K562 (cell line): ENCODE data around the gene RABIF. TPM values are rescaled to one million over a fixed set of nuclear protein-coding genes. Genes with fewer than 3 reads are reported as not detected.
A peak's percentile ranks its signal among the peaks of the same experiment; 100 is the strongest.
"Not testable (repeated sequence)": the region's sequence is repeated elsewhere in the genome, so short reads cannot be mapped to it uniquely, and the experiment has no call there.

Source experiments
- ATAC-seq: fragments of 200-7000 bp; cut with Tn5 transposase; 3 replicates; pipeline ENCODE4 v1.9.1; 2020; ENCODE audit warnings: moderate library complexity
- BruUV-seq: library from RNA; stranded (reverse); fragments of 400-500 nt; replicated peaks from 2 replicates; lab custom pipeline; 2021; lab: Mats Ljungman, UMichigan
- CTCF ChIA-PET: fragments of 300-600 bp; formaldehyde crosslinking; extraction: SDS; loops from one replicate; lab custom pipeline; 2021; ENCODE audit warnings: low intra/inter-chr PET ratio; lab: Yijun Ruan, JAX
- POLR2A ChIA-PET: fragments of 300-600, 350-650 bp; sonication (Branson Sonifier 250); formaldehyde crosslinking; extraction: SDS; loops from one replicate; lab custom pipeline; 2021; ENCODE audit warnings: antibody characterized with exemption, inconsistent platforms; lab: Yijun Ruan, JAX
- DNase-seq, 4 experiments: peaks; one replicate each; pipeline versions ENCODE4 v3.0.0 to v3.0.0-alpha.2; 2011 to 2018; ENCODE audit warnings: low spot score in 3 of 4, mixed read lengths in 3 of 4; ENCODE audit errors: extremely low read depth in 1 of 4
- FAIRE-seq: peaks from 2 replicates; lab custom pipeline; 2011; peaks lifted over from hg19 to GRCh38; lab: Jason Lieb, UNC
- H2AFZ ChIP-seq: 2 replicates; pipeline ENCODE4 v1.6.0; 2011; ENCODE audit warnings: low read depth, low read length, control low read depth, inconsistent platforms
- H3K27ac ChIP-seq: fragments of 200-600 bp; 3 replicates; pipeline ENCODE4 v1.8.0; 2011; ENCODE audit warnings: low read depth, mild to moderate bottlenecking, control low read depth, inconsistent platforms, low read length, moderate library complexity, mixed read lengths; ENCODE audit errors: extremely low read depth
- H3K27me3 ChIP-seq, 2 experiments: fragments of 300-600 bp in 1 of 2; 2 replicates in 1 of 2; 3 replicates in 1 of 2; pipeline versions ENCODE4 v1.6.0 to v1.8.0; 2011; ENCODE audit warnings: inconsistent platforms in 2 of 2, low read length in 2 of 2, mild to moderate bottlenecking in 1 of 2, mixed read lengths in 1 of 2, moderate library complexity in 1 of 2; ENCODE audit not compliant: control insufficient read depth in 2 of 2, insufficient read depth in 2 of 2
- H3K36me3 ChIP-seq: fragments of 300-600 bp; 3 replicates; pipeline ENCODE4 v1.8.0; 2011; ENCODE audit warnings: mild to moderate bottlenecking, low read length, inconsistent platforms; ENCODE audit not compliant: control insufficient read depth, insufficient read depth
- H3K4me1 ChIP-seq, 2 experiments: fragments of 200-600 bp in 1 of 2; replicated peaks in 1 of 2; 2 replicates in 1 of 2; 3 replicates in 1 of 2; pipeline versions ENCODE4 v1.5.1 to v1.8.0; 2011; ENCODE audit warnings: inconsistent platforms in 2 of 2, low read length in 2 of 2, mild to moderate bottlenecking in 1 of 2, mixed read lengths in 1 of 2, moderate library complexity in 1 of 2; ENCODE audit not compliant: control insufficient read depth in 2 of 2, insufficient read depth in 2 of 2
- H3K4me2 ChIP-seq: 2 replicates; pipeline ENCODE4 v1.6.1; 2011; ENCODE audit warnings: low read length, control low read depth, inconsistent platforms, mixed read lengths; ENCODE audit not compliant: insufficient read depth
- H3K4me3 ChIP-seq: fragments of 200-600 bp; sonication (generic), shearing (Covaris generic); 2 replicates; pipeline ENCODE4 v1.5.1; 2016; ENCODE audit warnings: control low read depth, inconsistent platforms
- H3K79me2 ChIP-seq: fragments of 200-600 bp; 3 replicates; pipeline ENCODE4 v1.8.0; 2011; ENCODE audit warnings: low read length, inconsistent platforms; ENCODE audit not compliant: control insufficient read depth, insufficient read depth
- H3K9ac ChIP-seq, 2 experiments: 2 replicates each; pipeline versions ENCODE4 v1.6.0 to v1.6.1; 2011; ENCODE audit warnings: low read depth in 2 of 2, low read length in 2 of 2, control low read depth in 1 of 2, inconsistent platforms in 1 of 2, mild to moderate bottlenecking in 1 of 2, mixed read lengths in 1 of 2; ENCODE audit not compliant: insufficient read depth in 1 of 2
- H3K9me1 ChIP-seq: one replicate; pipeline ENCODE4 v1.6.0; 2011; ENCODE audit warnings: inconsistent platforms, mild to moderate bottlenecking, low read length, moderate library complexity; ENCODE audit not compliant: control insufficient read depth, insufficient read depth
- H3K9me3 ChIP-seq: replicated peaks from 2 replicates; pipeline ENCODE4 v1.5.1; 2011; ENCODE audit warnings: low read depth, low read length, inconsistent platforms; ENCODE audit not compliant: control insufficient read depth, insufficient read depth
- H4K20me1 ChIP-seq: replicated peaks from 2 replicates; pipeline ENCODE4 v1.6.1; 2011; ENCODE audit warnings: low read length, inconsistent platforms, mixed read lengths; ENCODE audit not compliant: control insufficient read depth, insufficient read depth
- ZC3H11A ChIP-seq: IDR thresholded peaks from 2 replicates; pipeline ENCODE4 v1.6.1; 2012; ENCODE audit warnings: low read depth, low read length, improper control_type of control experiment
- WGBS: fragments of 100-300 bp; shearing (Covaris generic); methylation state at CpG from one replicate; pipeline ENCODE4 v1.1.6; 2016; ENCODE audit warnings: low coverage, mixed read lengths; ENCODE audit not compliant: insufficient coverage; ENCODE audit errors: missing lambda C conversion rate; 5-methylcytosine and 5-hydroxymethylcytosine counted together
- in situ Hi-C: fragments of 300-500 bp; cut with MboI; formaldehyde crosslinking; loops from 4 replicates; pipeline ENCODE4 v1.15.0; 2018; ENCODE audit warnings: inconsistent platforms, mixed read lengths
- intact Hi-C: fragments of 100-400 bp; cut with micrococcal nuclease; formaldehyde crosslinking; loops from 2 replicates; pipeline ENCODE4 v1.14.2; 2022
- polyA plus RNA-seq, 8 experiments: library from polyadenylated mRNA; depleted of rRNA in 4 of 8; stranded (reverse) in 5 of 8; unstranded in 3 of 8; fragments of >200 nt; fragmentation: Nextera tagmentation in 2 of 8; fragmentation: Illumina TruSeq in 1 of 8; extraction: Ambion mirVana in 2 of 8; extraction: Trizol in 1 of 8; gene quantifications; 2 replicates each; pipeline versions ENCODE4 v1.2.1 to v1.2.3, GENCODE V29; 2011 to 2014; ENCODE audit warnings: inconsistent platforms in 1 of 8, missing spikeins in 1 of 8
- small RNA-seq: library from RNA; depleted of rRNA; stranded (forward); fragments of <200 nt; gene quantifications from one replicate; pipeline ENCODE3, GENCODE V24; 2014
- total RNA-seq, 7 experiments: library from RNA; depleted of rRNA in 6 of 7; stranded (reverse); fragments of >200 nt in 6 of 7; fragmentation: Illumina TruSeq in 2 of 7; extraction: Trizol in 2 of 7; gene quantifications; 2 replicates each; pipeline versions ENCODE4 v1.2.1 to v1.2.3, GENCODE V29; 2011 to 2021; ENCODE audit warnings: low replicate concordance in 1 of 7

Gene RABIF
- total and polyA plus RNA-seq, 9 of the 15 experiments (the other 6 are each of a cell fraction or from before 2014, with no cell fraction given): 7.4 to 20.1 (median 11.0) TPM

- CTCF ChIA-PET, H4K20me1 ChIP-seq, H3K4me3 ChIP-seq, H3K4me1 ChIP-seq, H3K79me2 ChIP-seq, BruUV-seq, H3K9ac ChIP-seq, H2AFZ ChIP-seq, intact Hi-C loops, H3K36me3 ChIP-seq, H3K9me1 ChIP-seq, POLR2A ChIA-PET, ATAC-seq, in situ Hi-C loops, FAIRE-seq, H3K9me3 ChIP-seq, H3K27ac ChIP-seq, H3K4me2 ChIP-seq, DNase-seq: not testable (repeated sequence)
- TF ChIP-seq ZC3H11A: peak; percentile 20; the same call in 1 of the 2 replicates
- H3K27me3 ChIP-seq: peaks cover 23 to 25% of the 10 kb centered on the region in 2 experiments
- 60% methylated on average over 9 of the region's 9 CpGs for WGBS
These were observed 59.7 kb downstream of the RABIF start for GRCh38 chr1:202829223-202829622.

Small RNA genes within 50 kb of the gene (small RNA-seq; reads per million reads assigned to genes)
- not detected for gene RF00019

Other genes starting within 250 kb of the RABIF start
Only the 7 nearest of the 10 such genes appear.
- gene KDM5B, start 80.7 kb downstream of the RABIF start, total RNA-seq (2014; rRNA removed): 50.7 and 56.3 TPM in 2 replicates
- 71.4 and 78.0 TPM in 2 replicates for gene KDM5B, start 80.7 kb downstream of the RABIF start, total RNA-seq (2014; rRNA removed; fragmentation: Illumina TruSeq; extraction: Trizol)
- gene KDM5B, start 80.7 kb downstream of the RABIF start, total RNA-seq (2015; rRNA removed; fragmentation: Illumina TruSeq; extraction: Trizol): 54.6 and 57.1 TPM in 2 replicates
- 88.5 and 90.6 TPM in 2 replicates for gene KDM5B, start 80.7 kb downstream of the RABIF start, total RNA-seq (2021)
- 61.1 and 72.3 TPM in 2 replicates for gene KDM5B, start 80.7 kb downstream of the RABIF start, polyA plus RNA-seq (2011; rRNA removed)
- 44.4 and 58.5 TPM in 2 replicates for gene KDM5B, start 80.7 kb downstream of the RABIF start, polyA plus RNA-seq (2014; fragmentation: Illumina TruSeq; extraction: Trizol)
- 10 to 100 TPM; 15.4 to 18.5 TPM for gene KDM5B, start 80.7 kb downstream of the RABIF start, polyA plus RNA-seq (2014; fragmentation: Nextera tagmentation; extraction: Ambion mirVana)
- gene KDM5B, start 80.7 kb downstream of the RABIF start, polyA plus RNA-seq (2014; rRNA removed): 32.6 and 38.6 TPM in 2 replicates
- 0.45 TPM in 1 of 2 replicates, not detected in the other for gene PCAT6, start 78.2 kb downstream of the RABIF start, total RNA-seq (2014; rRNA removed)
- gene PCAT6, start 78.2 kb downstream of the RABIF start, total RNA-seq (2014; rRNA removed; fragmentation: Illumina TruSeq; extraction: Trizol): 0.25 TPM in 1 of 2 replicates, not detected in the other
- 0.36 TPM in 1 of 2 replicates, not detected in the other for gene PCAT6, start 78.2 kb downstream of the RABIF start, total RNA-seq (2015; rRNA removed; fragmentation: Illumina TruSeq; extraction: Trizol)
- 2.4 and 2.5 TPM in 2 replicates for gene PCAT6, start 78.2 kb downstream of the RABIF start, total RNA-seq (2021)
- gene PCAT6, start 78.2 kb downstream of the RABIF start, polyA plus RNA-seq (2011; rRNA removed): 1.0 and 2.2 TPM in 2 replicates
- 0.65 and 2.8 TPM in 2 replicates for gene PCAT6, start 78.2 kb downstream of the RABIF start, polyA plus RNA-seq (2014; fragmentation: Illumina TruSeq; extraction: Trizol)
- gene PCAT6, start 78.2 kb downstream of the RABIF start, polyA plus RNA-seq (2014; fragmentation: Nextera tagmentation; extraction: Ambion mirVana): under 1 TPM; 0.35 to 0.42 TPM
- 0.13 and 1.0 TPM in 2 replicates for gene PCAT6, start 78.2 kb downstream of the RABIF start, polyA plus RNA-seq (2014; rRNA removed)
- gene KLHL12, start 38.1 kb upstream of the RABIF start, total RNA-seq (2014; rRNA removed): 30.7 and 31.5 TPM in 2 replicates
- gene KLHL12, start 38.1 kb upstream of the RABIF start, total RNA-seq (2014; rRNA removed; fragmentation: Illumina TruSeq; extraction: Trizol): 40.6 and 43.4 TPM in 2 replicates
- gene KLHL12, start 38.1 kb upstream of the RABIF start, total RNA-seq (2015; rRNA removed; fragmentation: Illumina TruSeq; extraction: Trizol): 34.7 and 35.0 TPM in 2 replicates
- gene KLHL12, start 38.1 kb upstream of the RABIF start, total RNA-seq (2021): 32.0 and 35.2 TPM in 2 replicates
- 66.8 and 85.1 TPM in 2 replicates for gene KLHL12, start 38.1 kb upstream of the RABIF start, polyA plus RNA-seq (2011; rRNA removed)
- gene KLHL12, start 38.1 kb upstream of the RABIF start, polyA plus RNA-seq (2014; fragmentation: Illumina TruSeq; extraction: Trizol): 37.4 and 40.4 TPM in 2 replicates
- gene KLHL12, start 38.1 kb upstream of the RABIF start, polyA plus RNA-seq (2014; fragmentation: Nextera tagmentation; extraction: Ambion mirVana): 10 to 100 TPM; 23.1 to 25.7 TPM
- gene KLHL12, start 38.1 kb upstream of the RABIF start, polyA plus RNA-seq (2014; rRNA removed): 32.0 and 33.4 TPM in 2 replicates
- 100 and 120 TPM in 2 replicates for gene ADIPOR1, start 69.2 kb upstream of the RABIF start, total RNA-seq (2014; rRNA removed)
- 110 and 117 TPM in 2 replicates for gene ADIPOR1, start 69.2 kb upstream of the RABIF start, total RNA-seq (2014; rRNA removed; fragmentation: Illumina TruSeq; extraction: Trizol)
- 93.3 and 101 TPM in 2 replicates for gene ADIPOR1, start 69.2 kb upstream of the RABIF start, total RNA-seq (2015; rRNA removed; fragmentation: Illumina TruSeq; extraction: Trizol)
- 95.2 and 96.1 TPM in 2 replicates for gene ADIPOR1, start 69.2 kb upstream of the RABIF start, total RNA-seq (2021)
- gene ADIPOR1, start 69.2 kb upstream of the RABIF start, polyA plus RNA-seq (2011; rRNA removed): 217 and 228 TPM in 2 replicates
- gene ADIPOR1, start 69.2 kb upstream of the RABIF start, polyA plus RNA-seq (2014; fragmentation: Illumina TruSeq; extraction: Trizol): 137 and 172 TPM in 2 replicates
- gene ADIPOR1, start 69.2 kb upstream of the RABIF start, polyA plus RNA-seq (2014; fragmentation: Nextera tagmentation; extraction: Ambion mirVana): 10 to 100 TPM; 29.0 to 33.4 TPM
- gene ADIPOR1, start 69.2 kb upstream of the RABIF start, polyA plus RNA-seq (2014; rRNA removed): 92.6 and 126 TPM in 2 replicates
- 42.8 and 48.3 TPM in 2 replicates for gene CYB5R1, start 78.1 kb upstream of the RABIF start, total RNA-seq (2014; rRNA removed)
- 34.4 and 34.6 TPM in 2 replicates for gene CYB5R1, start 78.1 kb upstream of the RABIF start, total RNA-seq (2014; rRNA removed; fragmentation: Illumina TruSeq; extraction: Trizol)
- gene CYB5R1, start 78.1 kb upstream of the RABIF start, total RNA-seq (2015; rRNA removed; fragmentation: Illumina TruSeq; extraction: Trizol): 32.2 and 32.3 TPM in 2 replicates
- gene CYB5R1, start 78.1 kb upstream of the RABIF start, total RNA-seq (2021): 38.8 and 41.1 TPM in 2 replicates
- gene CYB5R1, start 78.1 kb upstream of the RABIF start, polyA plus RNA-seq (2011; rRNA removed): 29.0 and 35.8 TPM in 2 replicates
- gene CYB5R1, start 78.1 kb upstream of the RABIF start, polyA plus RNA-seq (2014; fragmentation: Illumina TruSeq; extraction: Trizol): 46.6 and 48.6 TPM in 2 replicates
- gene CYB5R1, start 78.1 kb upstream of the RABIF start, polyA plus RNA-seq (2014; fragmentation: Nextera tagmentation; extraction: Ambion mirVana): 10 to 100 TPM; 10.6 to 14.3 TPM
- gene CYB5R1, start 78.1 kb upstream of the RABIF start, polyA plus RNA-seq (2014; rRNA removed): 30.6 and 47.9 TPM in 2 replicates
- 119 and 136 TPM in 2 replicates for gene TMEM183A, start 118.2 kb upstream of the RABIF start, total RNA-seq (2014; rRNA removed)
- gene TMEM183A, start 118.2 kb upstream of the RABIF start, total RNA-seq (2014; rRNA removed; fragmentation: Illumina TruSeq; extraction: Trizol): 127 and 136 TPM in 2 replicates
- gene TMEM183A, start 118.2 kb upstream of the RABIF start, total RNA-seq (2015; rRNA removed; fragmentation: Illumina TruSeq; extraction: Trizol): 114 TPM in 2 replicates
- gene TMEM183A, start 118.2 kb upstream of the RABIF start, total RNA-seq (2021): 124 and 143 TPM in 2 replicates
- 166 and 180 TPM in 2 replicates for gene TMEM183A, start 118.2 kb upstream of the RABIF start, polyA plus RNA-seq (2011; rRNA removed)
- 144 and 190 TPM in 2 replicates for gene TMEM183A, start 118.2 kb upstream of the RABIF start, polyA plus RNA-seq (2014; fragmentation: Illumina TruSeq; extraction: Trizol)
- gene TMEM183A, start 118.2 kb upstream of the RABIF start, polyA plus RNA-seq (2014; fragmentation: Nextera tagmentation; extraction: Ambion mirVana): 10 to 100 TPM; 23.4 to 31.8 TPM
- 124 and 139 TPM in 2 replicates for gene TMEM183A, start 118.2 kb upstream of the RABIF start, polyA plus RNA-seq (2014; rRNA removed)
- gene PPFIA4, start 137.3 kb upstream of the RABIF start, total RNA-seq (2014; rRNA removed): 0.94 and 1.00 TPM in 2 replicates
- gene PPFIA4, start 137.3 kb upstream of the RABIF start, total RNA-seq (2014; rRNA removed; fragmentation: Illumina TruSeq; extraction: Trizol): 0.22 and 0.36 TPM in 2 replicates
- gene PPFIA4, start 137.3 kb upstream of the RABIF start, total RNA-seq (2015; rRNA removed; fragmentation: Illumina TruSeq; extraction: Trizol): 0.43 and 0.60 TPM in 2 replicates
- 1.9 and 2.0 TPM in 2 replicates for gene PPFIA4, start 137.3 kb upstream of the RABIF start, total RNA-seq (2021)
- 12.0 and 15.5 TPM in 2 replicates for gene PPFIA4, start 137.3 kb upstream of the RABIF start, polyA plus RNA-seq (2011; rRNA removed)
- gene PPFIA4, start 137.3 kb upstream of the RABIF start, polyA plus RNA-seq (2014; fragmentation: Illumina TruSeq; extraction: Trizol): 0.69 and 0.70 TPM in 2 replicates
- gene PPFIA4, start 137.3 kb upstream of the RABIF start, polyA plus RNA-seq (2014; fragmentation: Nextera tagmentation; extraction: Ambion mirVana): under 1 TPM; 0.07 to 0.08 TPM
- 1.2 and 5.3 TPM in 2 replicates for gene PPFIA4, start 137.3 kb upstream of the RABIF start, polyA plus RNA-seq (2014; rRNA removed)